OCI-LY1 (cell line): Measurements from ENCODE around the gene ARHGAP22.

Source experiments
- H2AFZ ChIP-seq: fragments of 200-600 bp; sonication (generic), shearing (Covaris generic); 2 replicates; pipeline ENCODE4 v1.6.0; 2014; ENCODE audit warnings: antibody characterized with exemption, mild to moderate bottlenecking, low read length
- H3F3A ChIP-seq: fragments of 200-600 bp; sonication (generic), shearing (Covaris generic); 2 replicates; pipeline ENCODE4 v1.6.0; 2014; ENCODE audit warnings: mild to moderate bottlenecking, antibody characterized with exemption, low read length, moderate library complexity; ENCODE audit not compliant: insufficient read depth
- H3K27ac ChIP-seq: fragments of 200-600 bp; sonication (generic); 2 replicates; pipeline ENCODE4 v1.5.1; 2014; ENCODE audit warnings: low read length, mixed run types, mild to moderate bottlenecking, low read depth; ENCODE audit not compliant: poor library complexity, severe bottlenecking
- H3K27me3 ChIP-seq: fragments of 200-600 bp; sonication (generic); 2 replicates; pipeline ENCODE4 v1.6.0; 2014; ENCODE audit warnings: antibody characterized with exemption, mild to moderate bottlenecking, low read length, moderate library complexity; ENCODE audit not compliant: insufficient read depth
- H3K36me3 ChIP-seq: fragments of 200-600 bp; sonication (generic); 2 replicates; pipeline ENCODE4 v1.6.1; 2014; ENCODE audit warnings: mild to moderate bottlenecking, antibody characterized with exemption, low read length, moderate library complexity, mixed read lengths; ENCODE audit not compliant: insufficient read depth
- H3K4me1 ChIP-seq: fragments of 200-600 bp; sonication (generic); 2 replicates; pipeline ENCODE4 v1.5.1; 2014; ENCODE audit warnings: mild to moderate bottlenecking, low read length, moderate library complexity; ENCODE audit not compliant: insufficient read depth, severe bottlenecking
- H3K4me2 ChIP-seq: fragments of 200-600 bp; sonication (generic), shearing (Covaris generic); 2 replicates; pipeline ENCODE4 v1.6.1; 2014; ENCODE audit warnings: low read length
- H3K4me3 ChIP-seq: fragments of 200-600 bp; sonication (generic); 2 replicates; pipeline ENCODE4 v1.5.1; 2014; ENCODE audit warnings: low read length, low read depth, mild to moderate bottlenecking, mixed read lengths; ENCODE audit not compliant: poor library complexity, severe bottlenecking
- H3K79me2 ChIP-seq: fragments of 200-600 bp; shearing (Covaris generic); 2 replicates; pipeline ENCODE4 v1.6.1; 2016; ENCODE audit warnings: mixed run types, low read length, mixed read lengths; ENCODE audit not compliant: insufficient read depth
- H3K9ac ChIP-seq: fragments of 200-600 bp; sonication (generic), shearing (Covaris generic); 2 replicates; pipeline ENCODE4 v1.6.1; 2014; ENCODE audit warnings: mild to moderate bottlenecking, low read length, mixed read lengths
- H3K9me2 ChIP-seq: fragments of 200-600 bp; sonication (generic), shearing (Covaris generic); 2 replicates; pipeline ENCODE4 v1.6.1; 2014; ENCODE audit warnings: low read depth, mild to moderate bottlenecking, low read length, mixed read lengths
- H3K9me3 ChIP-seq: fragments of 200-600 bp; shearing (Covaris generic); 2 replicates; pipeline ENCODE4 v1.6.1; 2014; ENCODE audit warnings: low read length, mixed read lengths
- H4K20me1 ChIP-seq: fragments of 200-600 bp; sonication (generic), shearing (Covaris generic); 2 replicates; pipeline ENCODE4 v1.6.0; 2016; ENCODE audit warnings: mild to moderate bottlenecking, low read length; ENCODE audit not compliant: insufficient read depth
- EZH2 ChIP-seq: fragments of 200-600 bp; sonication (generic), shearing (Covaris generic); IDR thresholded peaks from 2 replicates; pipeline ENCODE4 v1.8.0; 2017; ENCODE audit warnings: borderline replicate concordance, mixed run types, mild to moderate bottlenecking, antibody characterized with exemption, low read length, moderate library complexity, mixed read lengths
- TF ChIP-seq, protein P1 (sequence below): fragments of 200-600 bp; sonication (generic), shearing (Covaris generic); IDR thresholded peaks from 2 replicates; pipeline ENCODE4 v1.5.1; 2017; ENCODE audit warnings: mild to moderate bottlenecking, antibody characterized with exemption, low read length, moderate library complexity, mixed read lengths

The ARHGAP22 gene

DNA sequence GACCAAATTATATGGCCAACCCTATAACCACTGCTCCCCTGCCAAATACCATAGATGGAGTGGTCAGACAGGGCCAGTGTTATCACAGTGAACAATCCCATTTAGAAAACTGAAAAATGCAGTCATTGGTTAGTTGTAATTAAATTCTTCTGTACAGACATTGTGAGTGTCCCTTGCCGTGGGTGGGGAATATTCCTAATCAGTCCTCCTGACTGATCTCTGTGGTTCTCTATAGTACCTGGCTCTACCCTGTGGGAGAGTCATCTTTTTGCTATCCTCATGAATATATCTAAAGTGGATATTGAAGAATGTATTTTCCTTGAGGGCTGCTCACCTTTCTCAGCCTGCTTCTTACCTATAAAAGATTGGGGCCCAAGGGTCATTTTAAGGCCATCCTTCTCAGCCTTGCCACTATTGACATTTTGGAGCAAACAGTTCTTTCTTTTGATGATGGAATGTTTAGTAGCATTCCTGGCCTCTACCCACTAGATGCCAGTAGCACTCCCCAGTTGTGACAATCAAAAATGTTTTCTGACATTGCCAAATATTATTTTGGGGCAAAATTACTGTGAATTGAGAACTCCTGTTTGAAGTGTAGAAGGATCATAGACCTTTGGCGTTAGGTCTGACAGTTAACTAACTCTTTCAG, 188.2 kb downstream of the ARHGAP22 start:
- no peak overlapping the region for H3K9ac ChIP-seq
- no peaks in the 10 kb centered on the region for H3K79me2 ChIP-seq
- no peaks in the 10 kb centered on the region for H3K9me3 ChIP-seq
- H3K4me1 ChIP-seq = no peaks in the 10 kb centered on the region
- H4K20me1 ChIP-seq = no peaks in the 10 kb centered on the region
- H3K9me2 ChIP-seq = no peaks in the 10 kb centered on the region
- no peak overlapping the region for H3K4me3 ChIP-seq
- peaks cover 3% of the 10 kb centered on the region; the same call in 1 of the 2 replicates for H3K36me3 ChIP-seq
- no peak overlapping the region for H3K27ac ChIP-seq
- no peak overlapping the region for H2AFZ ChIP-seq
- TF ChIP-seq EZH2 = no peak
- TF ChIP-seq, protein P1, sequence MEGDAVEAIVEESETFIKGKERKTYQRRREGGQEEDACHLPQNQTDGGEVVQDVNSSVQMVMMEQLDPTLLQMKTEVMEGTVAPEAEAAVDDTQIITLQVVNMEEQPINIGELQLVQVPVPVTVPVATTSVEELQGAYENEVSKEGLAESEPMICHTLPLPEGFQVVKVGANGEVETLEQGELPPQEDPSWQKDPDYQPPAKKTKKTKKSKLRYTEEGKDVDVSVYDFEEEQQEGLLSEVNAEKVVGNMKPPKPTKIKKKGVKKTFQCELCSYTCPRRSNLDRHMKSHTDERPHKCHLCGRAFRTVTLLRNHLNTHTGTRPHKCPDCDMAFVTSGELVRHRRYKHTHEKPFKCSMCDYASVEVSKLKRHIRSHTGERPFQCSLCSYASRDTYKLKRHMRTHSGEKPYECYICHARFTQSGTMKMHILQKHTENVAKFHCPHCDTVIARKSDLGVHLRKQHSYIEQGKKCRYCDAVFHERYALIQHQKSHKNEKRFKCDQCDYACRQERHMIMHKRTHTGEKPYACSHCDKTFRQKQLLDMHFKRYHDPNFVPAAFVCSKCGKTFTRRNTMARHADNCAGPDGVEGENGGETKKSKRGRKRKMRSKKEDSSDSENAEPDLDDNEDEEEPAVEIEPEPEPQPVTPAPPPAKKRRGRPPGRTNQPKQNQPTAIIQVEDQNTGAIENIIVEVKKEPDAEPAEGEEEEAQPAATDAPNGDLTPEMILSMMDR = no peak
- H3F3A ChIP-seq = no peaks in the 10 kb centered on the region
- H3K4me2 ChIP-seq = no peak overlapping the region
- H3K27me3 ChIP-seq = no peaks in the 10 kb centered on the region

DNA sequence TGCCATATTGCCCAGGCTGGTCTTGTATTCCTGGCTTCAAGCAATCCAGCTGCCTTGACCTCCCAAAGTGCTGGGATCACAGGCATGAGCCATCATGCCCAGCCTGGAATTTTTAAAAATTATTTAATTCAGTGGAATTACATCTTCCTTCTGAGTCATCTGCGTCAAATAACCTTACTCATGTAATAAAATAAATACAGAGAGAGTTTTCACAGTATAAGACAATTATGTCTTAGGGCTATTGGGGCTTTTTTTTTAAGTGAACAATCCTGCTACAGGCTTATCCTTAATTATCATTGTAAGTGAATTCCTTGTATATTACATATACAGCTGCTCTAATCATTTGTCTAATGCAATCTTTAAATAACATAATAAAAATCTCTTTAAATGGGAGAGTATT, 190.1 kb downstream of the ARHGAP22 start:
- no peaks in the 10 kb centered on the region for H3K4me1 ChIP-seq

DNA sequence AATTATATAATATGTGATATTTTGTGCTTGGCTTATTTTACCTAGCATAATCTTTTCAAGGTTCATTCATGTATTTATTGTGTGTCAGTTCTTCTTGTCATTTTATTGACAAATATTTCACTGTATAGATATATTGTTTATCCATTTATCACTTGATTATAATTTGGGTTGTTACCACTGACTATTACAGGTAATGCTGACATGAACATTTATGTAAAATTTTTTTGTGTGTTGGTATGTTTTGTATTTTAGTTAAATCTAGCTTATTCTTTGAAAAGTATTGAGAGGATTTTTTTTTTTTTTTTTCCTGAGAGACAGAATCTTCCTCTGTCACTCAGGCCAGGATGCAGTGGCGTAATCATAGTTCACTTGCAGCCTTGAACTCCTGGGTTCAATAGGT, 190.7 kb downstream of the ARHGAP22 start:
- no peak overlapping the region for H3K4me2 ChIP-seq
- TF ChIP-seq, protein P1 = no peak
- TF ChIP-seq EZH2 = no peak
- no peak overlapping the region for H3K4me3 ChIP-seq
- H2AFZ ChIP-seq = no peak overlapping the region
- no peaks in the 10 kb centered on the region for H3K9me2 ChIP-seq
- H3K79me2 ChIP-seq = no peaks in the 10 kb centered on the region
- peaks cover 3% of the 10 kb centered on the region; the same call in 1 of the 2 replicates for H3K36me3 ChIP-seq
- no peaks in the 10 kb centered on the region for H3K27me3 ChIP-seq
- no peak overlapping the region for H3K9ac ChIP-seq
- no peaks in the 10 kb centered on the region for H3F3A ChIP-seq
- H3K27ac ChIP-seq = no peak overlapping the region
- no peaks in the 10 kb centered on the region for H3K4me1 ChIP-seq
- H4K20me1 ChIP-seq = no peaks in the 10 kb centered on the region
- H3K9me3 ChIP-seq = no peaks in the 10 kb centered on the region

More for the DNA sequence above, 190.1 kb downstream of the ARHGAP22 start:
- H3K4me3 ChIP-seq = no peak overlapping the region
- H4K20me1 ChIP-seq = no peaks in the 10 kb centered on the region
- H3K9me2 ChIP-seq = no peaks in the 10 kb centered on the region
- H3K36me3 ChIP-seq = peaks cover 3% of the 10 kb centered on the region; the same call in 1 of the 2 replicates
- no peaks in the 10 kb centered on the region for H3K27me3 ChIP-seq
- no peaks in the 10 kb centered on the region for H3K9me3 ChIP-seq
- no peak overlapping the region for H2AFZ ChIP-seq
- H3K79me2 ChIP-seq = no peaks in the 10 kb centered on the region
- no peak overlapping the region for H3K9ac ChIP-seq
- no peak for TF ChIP-seq EZH2
- TF ChIP-seq, protein P1 = no peak
- H3F3A ChIP-seq = no peaks in the 10 kb centered on the region
- no peak overlapping the region for H3K4me2 ChIP-seq
- no peak overlapping the region for H3K27ac ChIP-seq
